Spleen (tissue), 11 donors: ENCODE data around the gene NEURL1. TPM values are rescaled to one million over a fixed set of nuclear protein-coding genes. Genes with fewer than 3 reads are reported as not detected.

Experiments used
- DNase-seq: peaks from one replicate; pipeline ENCODE4 v3.0.0-alpha.2; 2020
- H3K27ac ChIP-seq, 8 donors: fragments of 200-600 bp; sonication (generic) in 7 of 8; 1 replicate in 4 of 8; 2 replicates in 4 of 8; pipeline versions ENCODE4 v1.5.0 to v1.8.0; 2016 to 2021; ENCODE audit warnings: inconsistent platforms in 4 of 8, mild to moderate bottlenecking in 4 of 8, moderate library complexity in 1 of 8
- H3K27me3 ChIP-seq, 7 donors: fragments of 200-600 bp; sonication (generic) in 6 of 7; replicated peaks in 1 of 7; 1 replicate in 4 of 7; 2 replicates in 3 of 7; pipeline versions ENCODE4 v1.5.0 to v1.8.0; 2016 to 2021; ENCODE audit warnings: inconsistent platforms in 3 of 7, mild to moderate bottlenecking in 1 of 7
- H3K36me3 ChIP-seq, 6 donors: fragments of 200-600 bp; sonication (generic) in 5 of 6; 1 replicate in 4 of 6; 2 replicates in 2 of 6; pipeline versions ENCODE4 v1.5.0 to v1.8.0; 2016 to 2021; ENCODE audit warnings: inconsistent platforms in 2 of 6
- H3K4me1 ChIP-seq, 6 donors: fragments of 200-600 bp; sonication (generic) in 5 of 6; 1 replicate in 3 of 6; 2 replicates in 3 of 6; pipeline versions ENCODE4 v1.5.0 to v1.8.0; 2016 to 2021; ENCODE audit warnings: inconsistent platforms in 3 of 6
- H3K4me3 ChIP-seq, 8 donors: fragments of 200-600 bp; sonication (generic) in 7 of 8; 1 replicate in 4 of 8; 2 replicates in 4 of 8; pipeline versions ENCODE4 v1.5.0 to v1.8.0; 2016 to 2021; ENCODE audit warnings: inconsistent platforms in 4 of 8, mild to moderate bottlenecking in 4 of 8, moderate library complexity in 2 of 8
- H3K9me3 ChIP-seq, 8 donors: fragments of 200-600 bp; sonication (generic) in 7 of 8; 1 replicate in 4 of 8; 2 replicates in 4 of 8; pipeline versions ENCODE4 v1.5.0 to v1.8.0; 2016 to 2021; ENCODE audit warnings: inconsistent platforms in 4 of 8
- CTCF ChIP-seq, 11 experiments: fragments of 200-600 bp in 7 of 11; fragments of 450-650 bp in 4 of 11; sonication (generic) in 4 of 11; IDR thresholded peaks in 8 of 11; conservative IDR thresholded peaks in 3 of 11; 1 replicate in 7 of 11; 2 replicates in 4 of 11; pipeline versions ENCODE4 v1.4.0 to v1.8.0; 2016 to 2021; ENCODE audit warnings: antibody characterized with exemption in 11 of 11, inconsistent platforms in 4 of 11, mild to moderate bottlenecking in 1 of 11
- POLR2A ChIP-seq, 3 donors: fragments of 450-650 bp; IDR thresholded peaks; one replicate each; pipeline ENCODE4 v1.5.1; 2017; ENCODE audit warnings: antibody characterized with exemption in 3 of 3, mild to moderate bottlenecking in 1 of 3
- POLR2AphosphoS5 ChIP-seq, 3 donors: sonication (generic); formaldehyde crosslinking; IDR thresholded peaks; one replicate each; pipeline ENCODE4 v1.5.1; 2017; ENCODE audit warnings: antibody characterized with exemption in 3 of 3
- WGBS, 5 donors: extraction: QIAGEN DNeasy Blood & Tissue Kit in 3 of 5; methylation state at CpG; one replicate each; pipeline versions ENCODE4 v1.1.5 to v1.1.7; 2013 to 2018; 5-methylcytosine and 5-hydroxymethylcytosine counted together
- intact Hi-C: fragments of 100-400 bp; cut with DNase I; formaldehyde crosslinking; loops from one replicate; pipeline ENCODE4 v1.15.0; 2023; ENCODE audit warnings: low total_unique reads
- polyA plus RNA-seq, 3 donors: library from polyadenylated mRNA; stranded (reverse); fragments of 200-250 nt; gene quantifications; one replicate each; pipeline ENCODE4 v1.2.1, GENCODE V29; 2013
- total RNA-seq, 7 donors: library from RNA; depleted of rRNA in 3 of 7; stranded (reverse); fragments of >200 nt in 3 of 7; fragmentation: NEBNext Ultra II Directional in 4 of 7; extraction: Animal tissue kit (Norgen Biotek cat#: 25700) in 4 of 7; gene quantifications; one replicate each; pipeline versions ENCODE4 v1.1.0 to v1.2.1, GENCODE V29; 2016 to 2021
- donor health status: healthy with polysubstance abuse.
- donor health status: DM: no; HTN: no; CAD: no; lungs with moderate emphysema.
- donor health status: DM: no; HTN: no; CAD: no.
- donor health status: Bipolar disorder and iron deficiency.
- donor health status: healthy.
- donor health status: DM: no; HTN: no; CAD: no.
- donor health status: DM: yes; HTN: yes; CAD: no.

NEURL1 gene
- total and polyA plus RNA-seq, 10 donors, result 0.43 to 3.6 (median 2.3) TPM

- 75 to 91% (median 77%) methylated on average over 3 of the region's 3 CpGs for WGBS, 5 donors
- H3K4me1 ChIP-seq, result peaks cover 9 to 49% (median 33%) of the 10 kb centered on the region in 6 donors
- DNase-seq, result no peak
- H3K27ac ChIP-seq, result peak overlapping the region in 5 of 8 donors; percentile 13 to 70 (median 58)
- no peak for TF ChIP-seq POLR2AphosphoS5 (IDR thresholded peaks at IDR 0.05)
- no peak for TF ChIP-seq POLR2A (IDR thresholded peaks at IDR 0.05)
- TF ChIP-seq CTCF (IDR thresholded peaks at IDR 0.05 in 8 of 11, conservative IDR thresholded peaks at IDR 0.05 in 3 of 11), result no peak
- intact Hi-C loops, result no loop called here
- H3K27me3 ChIP-seq, result no peaks in the 10 kb centered on the region
- no peak overlapping the region for H3K4me3 ChIP-seq
- H3K9me3 ChIP-seq, result no peaks in the 10 kb centered on the region
- no peaks in the 10 kb centered on the region for H3K36me3 ChIP-seq
These were observed 26.8 kb upstream of the NEURL1 start for GRCh38 chr10:103466734-103467133.

GRCh38 chr10:103467406-103467805, 26.1 kb upstream of the NEURL1 start:
- Histone ChIP-seq H3K4me1 (peaks cover 16 to 56% (median 39%) of the 10 kb centered on the region in 6 donors), H3K27ac (peak overlapping the region in 4 of 8 donors; percentile 33 to 70 (median 62)), H3K36me3 (no peaks in the 10 kb centered on the region), H3K27me3 (no peaks in the 10 kb centered on the region), H3K4me3 (no peak overlapping the region), H3K9me3 (no peaks in the 10 kb centered on the region)
- intact Hi-C loops, result no loop called here
- TF ChIP-seq POLR2AphosphoS5 (IDR thresholded peaks at IDR 0.05) (no peak), POLR2A (IDR thresholded peaks at IDR 0.05) (no peak)
- WGBS, 5 donors, result 69 to 80% (median 78%) methylated on average over 7 of the region's 7 CpGs
- DNase-seq, result no peak

- no peak overlapping the region for H3K4me3 ChIP-seq
- TF ChIP-seq POLR2A (IDR thresholded peaks at IDR 0.05), result no peak
- no peak for TF ChIP-seq CTCF (IDR thresholded peaks at IDR 0.05 in 8 of 11, conservative IDR thresholded peaks at IDR 0.05 in 3 of 11)
- no peak for TF ChIP-seq POLR2AphosphoS5 (IDR thresholded peaks at IDR 0.05)
- 64 to 79% (median 71%) methylated on average over 5 of the region's 5 CpGs for WGBS, 5 donors
These were observed 24.3 kb upstream of the NEURL1 start for GRCh38 chr10:103469201-103469600.

GRCh38 chr10:103470761-103471653, 22.5 kb upstream of the NEURL1 start:
- DNase-seq, result peak; percentile 90
- H3K27me3 ChIP-seq, result no peaks in the 10 kb centered on the region
- TF ChIP-seq POLR2AphosphoS5 (IDR thresholded peaks at IDR 0.05), result peak; percentile 12 to 68 (median 53)
- no peak for TF ChIP-seq CTCF (IDR thresholded peaks at IDR 0.05 in 8 of 11, conservative IDR thresholded peaks at IDR 0.05 in 3 of 11)
- H3K9me3 ChIP-seq, result no peaks in the 10 kb centered on the region
- H3K4me1 ChIP-seq, result peaks cover 16 to 64% (median 46%) of the 10 kb centered on the region in 6 donors
- H3K27ac ChIP-seq, result peak overlapping the region; percentile 32 to 90 (median 73)
- H3K36me3 ChIP-seq, result no peaks in the 10 kb centered on the region
- H3K4me3 ChIP-seq, result peak overlapping the region in 1 of 8 donors; percentile 49
- 16 to 48% (median 30%) methylated on average over 13 to 14 of the region's 14 CpGs for WGBS, 5 donors
- intact Hi-C loops, result no loop called here

More at GRCh38 chr10:103469201-103469600, 24.3 kb upstream of the NEURL1 start:
- no peak for DNase-seq
- Histone ChIP-seq H3K4me1 (peaks cover 16 to 64% (median 46%) of the 10 kb centered on the region in 6 donors), H3K27me3 (no peaks in the 10 kb centered on the region), H3K27ac (peak overlapping the region in 2 of 8 donors; percentile 80 to 90), H3K36me3 (no peaks in the 10 kb centered on the region), H3K9me3 (no peaks in the 10 kb centered on the region)
- intact Hi-C loops, result no loop called here
